Stimulated activated CD8-positive, alpha-beta memory T cell treated with anti-CD3 and anti-CD28 coated beads, Interleukin-7, amount 100 ng/mL, for 48 hours (primary cell): ENCODE data around the gene TM4SF20.
A peak's percentile ranks its signal among the peaks of the same experiment; 100 is the strongest.

Experiments used
- DNase-seq, 2 donors: peaks; one replicate each; pipeline ENCODE4 v3.0.0-alpha.2; 2020; ENCODE audit warnings: low read depth in 1 of 2; ENCODE audit errors: extremely low read depth in 1 of 2

TM4SF20 gene

GRCh38 chr2:227379095-227379494 is at the start of gene TM4SF20:
Gene TM4SF20 (minus strand): TSS chr2:227379306. CDS start chr2:227379268, 38 bp downstream.
- no peak for DNase-seq

- no peak for DNase-seq
Observed at GRCh38 chr2:227428731-227429285, 49.7 kb upstream of the TM4SF20 start.

- no peak for DNase-seq
Observed at GRCh38 chr2:227423656-227424499, 44.8 kb upstream of the TM4SF20 start.

GRCh38 chr2:227420087-227421052 is 41.3 kb upstream of the TM4SF20 start:
- no peak for DNase-seq

- DNase-seq: no peak
Observed at GRCh38 chr2:227416701-227417100, 37.6 kb upstream of the TM4SF20 start.

GRCh38 chr2:227415538-227416424 is 36.7 kb upstream of the TM4SF20 start:
- DNase-seq: no peak

- DNase-seq: no peak
Observed at GRCh38 chr2:227414846-227415245, 35.7 kb upstream of the TM4SF20 start.

- DNase-seq: no peak
Observed at GRCh38 chr2:227413371-227413770, 34.3 kb upstream of the TM4SF20 start.

- no peak for DNase-seq
Observed at GRCh38 chr2:227412877-227413276, 33.8 kb upstream of the TM4SF20 start.

- no peak for DNase-seq
Observed at GRCh38 chr2:227411990-227412350, 32.9 kb upstream of the TM4SF20 start.

GRCh38 chr2:227411320-227411989 is 32.3 kb upstream of the TM4SF20 start:
- DNase-seq: peak; percentile 24 to 73

- no peak for DNase-seq
Observed at GRCh38 chr2:227410191-227410590, 31.1 kb upstream of the TM4SF20 start.

GRCh38 chr2:227407591-227408151 is 28.6 kb upstream of the TM4SF20 start:
- DNase-seq: no peak

- DNase-seq: no peak
Observed at GRCh38 chr2:227406177-227407031, 27.3 kb upstream of the TM4SF20 start.

GRCh38 chr2:227404585-227405271 is 25.6 kb upstream of the TM4SF20 start:
- no peak for DNase-seq

- DNase-seq: no peak
Observed at GRCh38 chr2:227402959-227403358, 23.9 kb upstream of the TM4SF20 start.

GRCh38 chr2:227402321-227402720 is 23.2 kb upstream of the TM4SF20 start:
- no peak for DNase-seq

- no peak for DNase-seq
Observed at GRCh38 chr2:227401550-227401949, 22.4 kb upstream of the TM4SF20 start.
